Adrenal gland (tissue), 5 donors: ENCODE results near the gene CCDC192.

Source experiments
- POLR2A ChIP-seq, 2 donors: fragments of 450-650 bp; IDR thresholded peaks; one replicate each; pipeline ENCODE4 v1.6.1; 2017; ENCODE audit warnings: antibody characterized with exemption in 2 of 2, mild to moderate bottlenecking in 2 of 2, moderate library complexity in 1 of 2
- TF ChIP-seq, protein P1 (sequence below), 6 experiments: fragments of 450-650 bp in 4 of 6; fragments of 200-600 bp in 2 of 6; sonication (generic) in 1 of 6; IDR thresholded peaks; 1 replicate in 5 of 6; 2 replicates in 1 of 6; pipeline versions ENCODE4 v1.5.1 to v1.8.0; 2016 to 2021; ENCODE audit warnings: antibody characterized with exemption in 6 of 6, mild to moderate bottlenecking in 2 of 6, moderate library complexity in 1 of 6
- donor health status: DM: no; HTN: no; CAD: no.

DNA sequence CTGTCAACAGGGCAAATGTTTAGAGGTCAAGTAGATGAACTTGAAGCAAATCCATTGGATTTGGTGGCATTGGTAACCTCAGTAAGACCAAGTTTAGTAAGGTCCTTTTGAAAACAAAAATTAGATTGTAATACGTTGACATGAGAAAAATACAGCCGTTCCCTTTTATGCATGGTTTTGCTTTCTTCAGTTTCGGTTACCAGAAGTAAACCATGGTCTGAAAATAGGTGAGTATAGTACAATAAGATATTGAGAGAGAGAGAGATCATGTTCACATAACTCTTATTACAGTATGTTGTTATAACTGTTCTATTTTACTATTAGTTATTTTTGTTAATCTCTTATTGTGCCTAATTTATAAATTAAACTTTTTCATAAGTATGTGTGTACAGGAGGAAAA is 223.8 kb downstream of the CCDC192 start:
- TF ChIP-seq POLR2A (IDR thresholded peaks at IDR 0.05): no peak
- TF ChIP-seq, protein P1, sequence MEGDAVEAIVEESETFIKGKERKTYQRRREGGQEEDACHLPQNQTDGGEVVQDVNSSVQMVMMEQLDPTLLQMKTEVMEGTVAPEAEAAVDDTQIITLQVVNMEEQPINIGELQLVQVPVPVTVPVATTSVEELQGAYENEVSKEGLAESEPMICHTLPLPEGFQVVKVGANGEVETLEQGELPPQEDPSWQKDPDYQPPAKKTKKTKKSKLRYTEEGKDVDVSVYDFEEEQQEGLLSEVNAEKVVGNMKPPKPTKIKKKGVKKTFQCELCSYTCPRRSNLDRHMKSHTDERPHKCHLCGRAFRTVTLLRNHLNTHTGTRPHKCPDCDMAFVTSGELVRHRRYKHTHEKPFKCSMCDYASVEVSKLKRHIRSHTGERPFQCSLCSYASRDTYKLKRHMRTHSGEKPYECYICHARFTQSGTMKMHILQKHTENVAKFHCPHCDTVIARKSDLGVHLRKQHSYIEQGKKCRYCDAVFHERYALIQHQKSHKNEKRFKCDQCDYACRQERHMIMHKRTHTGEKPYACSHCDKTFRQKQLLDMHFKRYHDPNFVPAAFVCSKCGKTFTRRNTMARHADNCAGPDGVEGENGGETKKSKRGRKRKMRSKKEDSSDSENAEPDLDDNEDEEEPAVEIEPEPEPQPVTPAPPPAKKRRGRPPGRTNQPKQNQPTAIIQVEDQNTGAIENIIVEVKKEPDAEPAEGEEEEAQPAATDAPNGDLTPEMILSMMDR (IDR thresholded peaks at IDR 0.05): no peak
